Mesenteric fat pad (tissue), 1 donor: ENCODE results near the gene TUSC2. TPM values are rescaled to one million over a fixed set of nuclear protein-coding genes. Genes with fewer than 3 reads are reported as not detected.
"Not testable (repeated sequence)": the region's sequence is repeated elsewhere in the genome, so short reads cannot be mapped to it uniquely, and the experiment has no call there.

Experiments used
- DNase-seq: peaks from one replicate; pipeline ENCODE4 v3.0.0-alpha.2; 2020; ENCODE audit warnings: low spot score
- total RNA-seq: library from RNA; stranded (reverse); fragmentation: NEBNext Ultra II Directional; extraction: Animal tissue kit (Norgen Biotek cat#: 25700); gene quantifications from one replicate; pipeline ENCODE4 v1.2.1, GENCODE V29; 2021
- donor health status: DM: yes; HTN: yes; CAD: no.

Gene TUSC2
- total RNA-seq, 1 donor from 2014 or later: 27.4 TPM

DNA sequence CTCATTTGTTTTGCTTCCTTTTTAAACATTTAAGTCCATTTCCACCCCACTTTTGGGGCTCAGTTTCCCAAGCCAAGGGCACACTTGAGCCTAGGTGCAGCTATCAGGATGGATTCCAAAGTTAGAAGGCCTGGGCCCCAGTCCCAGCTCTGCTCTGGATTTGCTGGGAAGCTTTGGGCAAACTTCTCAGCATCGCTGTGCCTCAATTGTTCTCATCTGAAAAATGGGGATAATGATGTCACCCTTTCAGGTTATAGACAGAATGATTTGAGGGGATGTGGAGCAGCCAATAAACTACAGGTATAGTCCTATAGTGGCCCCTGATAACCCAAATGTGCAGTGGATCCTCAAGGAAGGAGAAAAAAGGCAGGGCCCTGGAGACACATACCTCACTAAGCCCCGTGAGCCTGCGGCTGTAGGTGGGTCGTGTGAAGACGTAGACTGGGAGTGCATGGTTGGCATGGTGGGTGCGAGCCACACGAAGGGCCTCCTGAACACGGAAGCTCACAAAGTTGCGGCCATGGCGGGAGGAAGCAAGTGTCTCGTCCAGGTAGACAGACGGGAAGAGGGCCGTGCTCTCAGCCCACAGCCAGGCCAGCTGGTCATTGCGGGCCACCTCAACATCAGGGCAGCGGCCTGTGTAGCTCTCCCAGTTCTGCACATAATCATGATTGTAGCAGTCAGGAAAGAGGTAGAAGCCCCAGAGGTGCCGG lies 8.7 kb downstream of the TUSC2 start:
- no peak for DNase-seq

DNA sequence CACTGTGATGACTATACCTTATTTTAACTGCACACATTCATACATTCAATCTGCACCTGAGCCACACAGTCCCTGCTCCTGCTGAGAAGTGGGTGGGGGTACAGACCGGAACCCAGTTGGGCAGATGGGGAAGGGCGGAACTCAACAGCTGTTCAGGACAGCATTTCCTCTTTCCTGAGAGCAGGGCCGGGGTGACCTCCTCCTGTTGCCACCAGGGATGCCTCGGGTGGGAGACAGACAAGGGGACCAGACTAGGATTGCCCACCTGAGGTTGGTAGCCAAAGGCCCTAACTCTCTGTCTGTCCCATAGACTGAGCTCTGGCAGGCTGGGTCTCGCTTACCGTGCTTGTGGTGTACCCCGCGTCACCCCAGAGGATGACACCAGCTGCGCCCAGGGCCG lies 9.4 kb downstream of the TUSC2 start:
- DNase-seq: no peak

- DNase-seq: no peak
These were observed 9.9 kb downstream of the TUSC2 start for GRCh38 chr3:50318163-50318562.

GRCh38 chr3:50317300-50317699 lies 10.7 kb downstream of the TUSC2 start:
- no peak for DNase-seq

DNA sequence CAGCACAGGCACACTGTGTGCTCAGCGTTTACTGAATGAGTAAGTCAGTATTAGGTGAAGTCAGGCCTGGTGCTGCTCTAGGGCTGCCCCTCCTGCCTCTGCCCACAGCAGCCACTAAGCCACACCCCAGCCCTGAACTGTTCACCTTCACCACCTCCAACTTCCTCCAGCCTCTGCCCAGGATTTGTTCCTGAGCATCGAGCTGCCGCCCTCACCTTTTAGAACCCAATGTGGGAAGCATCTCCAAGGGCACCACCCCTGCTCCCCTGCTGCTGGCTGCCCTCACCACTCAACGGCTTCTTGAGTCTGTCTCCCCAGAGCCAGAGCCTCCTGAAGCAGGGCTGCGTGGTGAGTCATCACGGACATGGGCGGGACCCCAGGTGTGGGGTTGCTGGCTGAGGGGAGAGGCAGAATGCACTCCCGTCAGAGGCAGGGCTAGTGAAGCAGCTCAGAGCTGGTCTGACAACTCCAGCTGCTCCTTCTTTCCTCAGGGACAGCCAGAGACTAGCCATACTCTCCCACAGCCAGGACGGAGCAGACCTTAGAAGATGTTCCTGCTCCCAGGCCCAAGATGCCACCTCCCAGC lies 11.3 kb downstream of the TUSC2 start:
- no peak for DNase-seq

GRCh38 chr3:50314816-50315215 lies 13.2 kb downstream of the TUSC2 start:
- no peak for DNase-seq

GRCh38 chr3:50314342-50314741 lies 13.7 kb downstream of the TUSC2 start:
- DNase-seq: no peak

GRCh38 chr3:50312041-50312440 lies 16.0 kb downstream of the TUSC2 start:
- not testable (repeated sequence) for DNase-seq

DNA sequence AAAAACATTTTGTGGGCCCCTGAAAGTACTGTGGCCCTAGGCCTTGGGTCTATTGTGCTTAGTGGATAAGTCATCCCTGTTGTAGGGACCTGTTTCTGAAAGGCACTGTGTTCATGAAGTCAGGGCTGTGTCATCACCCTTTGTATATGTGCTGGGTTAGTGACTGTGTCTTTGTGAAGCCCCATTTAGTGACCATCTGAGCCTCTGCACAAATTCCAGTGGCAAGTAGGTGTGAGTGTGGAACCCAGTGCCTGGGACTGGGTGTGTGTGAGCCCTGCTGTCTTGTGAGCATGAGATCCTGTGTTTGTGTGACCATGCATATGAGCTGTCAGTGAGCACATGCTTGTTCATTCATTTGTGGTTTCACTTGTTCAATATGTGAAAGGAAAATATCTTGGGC lies 23.4 kb downstream of the TUSC2 start:
- no peak for DNase-seq

GRCh38 chr3:50303013-50303815 lies 24.8 kb downstream of the TUSC2 start, which contains the start of gene HYAL1:
HYAL1 (minus strand) TSS chr3:50303574; CDS start chr3:50302956, 618 bp downstream.
- DNase-seq: no peak

- DNase-seq: no peak
These were observed 25.7 kb downstream of the TUSC2 start for GRCh38 chr3:50302095-50303012.

GRCh38 chr3:50300681-50301254 lies 27.3 kb downstream of the TUSC2 start:
- DNase-seq: no peak

DNA sequence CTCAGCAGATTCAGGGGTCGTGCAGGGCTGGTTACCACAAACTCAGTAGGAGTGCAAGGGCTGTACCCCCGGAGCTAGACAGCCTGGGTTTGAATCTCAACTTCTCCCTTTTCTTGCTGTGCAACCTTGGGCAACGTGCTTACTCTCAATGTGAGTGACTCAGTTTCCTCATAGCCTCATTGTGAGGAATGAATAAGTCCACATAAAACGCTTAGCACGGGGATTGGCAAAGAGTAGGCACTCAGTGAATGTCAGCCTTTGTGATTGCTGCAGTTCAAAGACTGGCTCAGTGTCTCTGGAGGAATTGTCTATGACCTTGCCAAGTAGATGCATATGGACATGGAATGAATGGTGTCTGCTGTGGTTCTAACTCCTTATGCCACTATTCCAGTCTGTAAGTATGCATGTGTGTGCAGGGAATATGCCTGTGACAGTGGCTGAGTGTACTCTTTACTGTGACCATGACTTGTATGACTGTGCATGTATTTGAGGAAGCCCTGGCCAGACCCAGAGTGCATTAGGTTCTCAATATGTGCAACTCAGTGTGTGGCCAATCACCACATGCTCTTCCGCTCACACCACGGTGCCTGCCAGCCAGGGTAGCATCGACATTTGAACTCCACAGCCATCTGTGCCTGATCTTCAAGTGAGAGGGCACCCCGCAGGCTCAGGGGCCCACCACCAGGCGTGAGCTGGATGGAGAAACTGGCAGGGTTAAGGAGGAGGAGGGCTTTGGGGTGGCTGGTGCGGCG lies 27.9 kb downstream of the TUSC2 start:
- DNase-seq: no peak

- DNase-seq: no peak
These were observed 28.4 kb downstream of the TUSC2 start for GRCh38 chr3:50299638-50299928.

DNA sequence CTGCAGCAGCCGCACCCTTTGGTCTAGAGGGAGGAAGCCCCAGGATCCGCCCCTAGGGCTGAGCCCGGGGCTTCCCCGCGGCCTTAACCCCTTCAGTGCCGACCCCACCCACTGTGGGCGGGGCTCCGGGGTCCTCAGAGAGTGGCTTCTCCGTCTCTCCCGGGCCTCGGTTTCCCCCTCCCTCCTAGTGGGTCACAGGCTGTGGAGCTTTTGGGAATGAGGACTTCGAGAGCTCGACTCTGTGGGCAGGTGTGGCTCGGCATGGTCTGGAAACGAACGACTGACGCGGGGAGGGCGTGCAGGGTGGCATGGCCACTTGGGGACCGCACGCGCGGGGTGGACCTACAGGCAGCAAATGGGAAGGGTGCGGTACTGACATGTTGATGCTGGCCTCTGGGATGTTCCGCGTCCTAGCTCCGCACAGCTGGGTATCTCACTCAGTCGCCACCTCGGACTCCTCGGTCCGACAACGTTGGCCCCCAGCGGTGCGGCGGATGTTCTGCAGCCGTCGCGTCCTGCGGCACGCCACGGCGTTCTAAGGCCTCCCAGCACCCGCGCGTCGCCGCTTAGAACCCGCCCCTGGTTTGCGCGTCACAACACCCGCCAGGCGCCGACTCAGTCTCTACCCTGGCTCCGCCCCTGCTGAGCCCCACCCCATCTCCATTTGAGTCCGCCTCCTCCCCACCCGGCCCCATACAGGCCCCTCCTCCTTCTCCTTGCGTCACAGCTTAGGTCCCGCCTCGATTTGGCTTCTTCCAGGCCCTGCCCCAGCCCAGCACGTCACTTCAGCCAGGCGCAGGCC lies 29.0 kb downstream of the TUSC2 start, which contains the start of the genes HYAL3 and NAA80:
Gene HYAL3 (minus strand): TSS at position 570 of the 802 bp plus-strand sequence. CDS start 3,803 bp downstream, outside the sequence.
Gene NAA80 (minus strand): TSS at position 570 of the 802 bp plus-strand sequence. CDS start 1,942 bp downstream, outside the sequence.
- peak; percentile 100 for DNase-seq

GRCh38 chr3:50297896-50298725 lies 29.9 kb downstream of the TUSC2 start:
- DNase-seq: no peak

GRCh38 chr3:50297384-50297775 lies 30.6 kb downstream of the TUSC2 start:
- no peak for DNase-seq

GRCh38 chr3:50296721-50297383 lies 31.2 kb downstream of the TUSC2 start:
- no peak for DNase-seq
